Measurements from ENCODE around the gene EMILIN2. TPM values are rescaled to one million over a fixed set of nuclear protein-coding genes. Genes with fewer than 3 reads are reported as not detected.

The EMILIN2 gene
- total RNA-seq, 1 donor from 2014 or later, result 6.8 TPM

- H3K27ac Mint-ChIP-seq (ENCODE audit: unreplicated experiment), result no peak overlapping the region
- DNase-seq (ENCODE audit: low spot score), result no peak
- no peaks in the 10 kb centered on the region for H3K36me3 Mint-ChIP-seq (ENCODE audit: low read depth, unreplicated experiment)
- TF ChIP-seq, protein P1, sequence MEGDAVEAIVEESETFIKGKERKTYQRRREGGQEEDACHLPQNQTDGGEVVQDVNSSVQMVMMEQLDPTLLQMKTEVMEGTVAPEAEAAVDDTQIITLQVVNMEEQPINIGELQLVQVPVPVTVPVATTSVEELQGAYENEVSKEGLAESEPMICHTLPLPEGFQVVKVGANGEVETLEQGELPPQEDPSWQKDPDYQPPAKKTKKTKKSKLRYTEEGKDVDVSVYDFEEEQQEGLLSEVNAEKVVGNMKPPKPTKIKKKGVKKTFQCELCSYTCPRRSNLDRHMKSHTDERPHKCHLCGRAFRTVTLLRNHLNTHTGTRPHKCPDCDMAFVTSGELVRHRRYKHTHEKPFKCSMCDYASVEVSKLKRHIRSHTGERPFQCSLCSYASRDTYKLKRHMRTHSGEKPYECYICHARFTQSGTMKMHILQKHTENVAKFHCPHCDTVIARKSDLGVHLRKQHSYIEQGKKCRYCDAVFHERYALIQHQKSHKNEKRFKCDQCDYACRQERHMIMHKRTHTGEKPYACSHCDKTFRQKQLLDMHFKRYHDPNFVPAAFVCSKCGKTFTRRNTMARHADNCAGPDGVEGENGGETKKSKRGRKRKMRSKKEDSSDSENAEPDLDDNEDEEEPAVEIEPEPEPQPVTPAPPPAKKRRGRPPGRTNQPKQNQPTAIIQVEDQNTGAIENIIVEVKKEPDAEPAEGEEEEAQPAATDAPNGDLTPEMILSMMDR (IDR thresholded peaks at IDR 0.05; ENCODE audit: unreplicated experiment), result no peak
- H3K4me1 Mint-ChIP-seq (ENCODE audit: unreplicated experiment), result peaks cover 2% of the 10 kb centered on the region
- H3K27me3 Mint-ChIP-seq (ENCODE audit: unreplicated experiment), result peaks cover 5% of the 10 kb centered on the region
- no peaks in the 10 kb centered on the region for H3K9me3 Mint-ChIP-seq (ENCODE audit: unreplicated experiment)
- no peak overlapping the region for H3K4me3 Mint-ChIP-seq (ENCODE audit: unreplicated experiment)
Observed at GRCh38 chr18:2823202-2823601, 23.6 kb upstream of the EMILIN2 start.

DNA sequence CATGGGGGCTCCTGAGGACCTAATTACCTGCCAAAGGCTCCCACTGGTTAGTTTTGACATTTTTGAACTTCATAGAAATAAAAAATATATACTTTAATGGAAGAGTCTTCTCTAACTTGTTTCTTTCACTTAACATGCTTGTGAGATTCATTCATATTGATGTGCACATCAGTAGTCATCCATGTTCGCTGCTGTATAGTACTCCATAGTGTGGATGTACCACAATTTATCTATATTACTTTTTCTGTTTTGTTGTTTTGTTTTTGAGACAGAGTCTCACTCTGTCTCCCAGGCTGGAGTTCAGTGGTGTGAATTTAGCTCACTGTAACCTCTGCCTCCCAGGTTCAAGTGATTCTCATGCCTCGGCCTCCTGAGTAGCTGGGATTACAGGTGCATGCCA, 22.8 kb upstream of the EMILIN2 start:
- no peaks in the 10 kb centered on the region for H3K9me3 Mint-ChIP-seq (ENCODE audit: unreplicated experiment)
- TF ChIP-seq, protein P1 (IDR thresholded peaks at IDR 0.05; ENCODE audit: unreplicated experiment), result no peak
- H3K27me3 Mint-ChIP-seq (ENCODE audit: unreplicated experiment), result peaks cover 5% of the 10 kb centered on the region
- no peak for DNase-seq (ENCODE audit: low spot score)
- H3K36me3 Mint-ChIP-seq (ENCODE audit: low read depth, unreplicated experiment), result no peaks in the 10 kb centered on the region
- peaks cover 2% of the 10 kb centered on the region for H3K4me1 Mint-ChIP-seq (ENCODE audit: unreplicated experiment)
- no peak overlapping the region for H3K4me3 Mint-ChIP-seq (ENCODE audit: unreplicated experiment)
- no peak overlapping the region for H3K27ac Mint-ChIP-seq (ENCODE audit: unreplicated experiment)

- TF ChIP-seq, protein P1 (IDR thresholded peaks at IDR 0.05; ENCODE audit: unreplicated experiment), result no peak
- peaks cover 5% of the 10 kb centered on the region for H3K27me3 Mint-ChIP-seq (ENCODE audit: unreplicated experiment)
- H3K27ac Mint-ChIP-seq (ENCODE audit: unreplicated experiment), result no peak overlapping the region
- peaks cover 2% of the 10 kb centered on the region for H3K4me1 Mint-ChIP-seq (ENCODE audit: unreplicated experiment)
- no peak for DNase-seq (ENCODE audit: low spot score)
- no peak overlapping the region for H3K4me3 Mint-ChIP-seq (ENCODE audit: unreplicated experiment)
- no peaks in the 10 kb centered on the region for H3K36me3 Mint-ChIP-seq (ENCODE audit: low read depth, unreplicated experiment)
- no peaks in the 10 kb centered on the region for H3K9me3 Mint-ChIP-seq (ENCODE audit: unreplicated experiment)
Observed at GRCh38 chr18:2824865-2825264, 21.9 kb upstream of the EMILIN2 start.

DNA sequence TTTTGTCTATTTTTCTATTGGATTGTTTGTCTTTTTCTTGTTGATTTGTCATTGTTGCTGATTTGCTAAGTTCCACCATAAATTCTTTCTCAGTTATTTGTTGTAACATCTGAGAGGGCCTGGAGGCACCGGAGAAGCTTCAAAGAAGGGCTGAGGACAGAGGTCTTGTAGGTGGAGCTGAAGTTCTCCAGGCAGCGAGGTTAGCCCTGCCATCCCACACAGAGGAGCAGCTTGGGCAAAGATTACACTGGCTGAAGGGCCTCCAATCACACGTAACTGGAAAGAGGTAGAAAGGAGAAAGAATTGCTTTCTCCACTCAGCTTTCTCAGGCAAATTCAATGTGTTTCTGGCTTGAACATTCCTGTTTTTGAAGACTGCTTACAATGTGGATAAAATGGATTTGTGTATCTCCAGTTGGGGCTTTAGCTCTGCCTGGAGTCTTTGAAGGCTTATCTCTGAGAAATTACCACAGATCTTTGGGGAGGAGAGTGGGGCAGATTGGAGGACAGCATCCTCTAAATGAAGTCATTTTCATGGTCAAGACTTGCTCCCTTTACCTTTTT, 21.1 kb upstream of the EMILIN2 start:
- Mint-ChIP-seq H3K4me3 (ENCODE audit: unreplicated experiment) (no peak overlapping the region), H3K27me3 (ENCODE audit: unreplicated experiment) (peaks cover 5% of the 10 kb centered on the region), H3K27ac (ENCODE audit: unreplicated experiment) (no peak overlapping the region), H3K36me3 (ENCODE audit: low read depth, unreplicated experiment) (no peaks in the 10 kb centered on the region), H3K9me3 (ENCODE audit: unreplicated experiment) (no peaks in the 10 kb centered on the region), H3K4me1 (ENCODE audit: unreplicated experiment) (peaks cover 2% of the 10 kb centered on the region)
- TF ChIP-seq, protein P1 (IDR thresholded peaks at IDR 0.05; ENCODE audit: unreplicated experiment), result no peak
- DNase-seq (ENCODE audit: low spot score), result no peak

GRCh38 chr18:2826581-2826980, 20.2 kb upstream of the EMILIN2 start:
- no peaks in the 10 kb centered on the region for H3K4me1 Mint-ChIP-seq (ENCODE audit: unreplicated experiment)
- H3K9me3 Mint-ChIP-seq (ENCODE audit: unreplicated experiment), result no peaks in the 10 kb centered on the region
- no peak overlapping the region for H3K27ac Mint-ChIP-seq (ENCODE audit: unreplicated experiment)
- no peak for DNase-seq (ENCODE audit: low spot score)
- H3K27me3 Mint-ChIP-seq (ENCODE audit: unreplicated experiment), result peaks cover 3% of the 10 kb centered on the region
- TF ChIP-seq, protein P1 (IDR thresholded peaks at IDR 0.05; ENCODE audit: unreplicated experiment), result no peak
- H3K36me3 Mint-ChIP-seq (ENCODE audit: low read depth, unreplicated experiment), result no peaks in the 10 kb centered on the region
- H3K4me3 Mint-ChIP-seq (ENCODE audit: unreplicated experiment), result no peak overlapping the region
